ENCODE measurements around the gene VPS39.
"Not testable (repeated sequence)": the region's sequence is repeated elsewhere in the genome, so short reads cannot be mapped to it uniquely, and the experiment has no call there.

The VPS39 gene

GRCh38 chr15:42207674-42208579 lies at the start of gene VPS39:
VPS39 (minus strand) TSS chr15:42208304; CDS start chr15:42208153, 151 bp downstream.
- H3K9me3 ChIP-seq (ENCODE audit: low read length): no peaks in the 10 kb centered on the region
- H3K4me3 ChIP-seq (ENCODE audit: low read length): peak within 1 kb of the TSS; percentile 85
- H2AFZ ChIP-seq (ENCODE audit: low read depth, low read length): peak within 1 kb of the TSS; percentile 57
- H3K36me3 ChIP-seq (ENCODE audit: insufficient read depth, low read length): peaks cover 36% of the 10 kb centered on the region
- no peaks in the 10 kb centered on the region for H3K27me3 ChIP-seq (ENCODE audit: insufficient read depth, low read length)
- H3K4me1 ChIP-seq (ENCODE audit: insufficient read depth, low read length): peaks cover 12% of the 10 kb centered on the region

- no peaks in the 10 kb centered on the region for H3K27me3 ChIP-seq (ENCODE audit: insufficient read depth, low read length)
- H3K4me1 ChIP-seq (ENCODE audit: insufficient read depth, low read length): no peaks in the 10 kb centered on the region
- H2AFZ ChIP-seq (ENCODE audit: low read depth, low read length): no peak overlapping the region
- peaks cover 30% of the 10 kb centered on the region for H3K9me3 ChIP-seq (ENCODE audit: low read length)
- peaks cover 50% of the 10 kb centered on the region for H3K36me3 ChIP-seq (ENCODE audit: insufficient read depth, low read length)
- H3K4me3 ChIP-seq (ENCODE audit: low read length): no peak overlapping the region
These were observed 45.2 kb upstream of the VPS39 start for GRCh38 chr15:42253300-42253699.

- no peaks in the 10 kb centered on the region for H3K4me1 ChIP-seq (ENCODE audit: insufficient read depth, low read length)
- H3K9me3 ChIP-seq (ENCODE audit: low read length): no peaks in the 10 kb centered on the region
- peaks cover 58% of the 10 kb centered on the region for H3K36me3 ChIP-seq (ENCODE audit: insufficient read depth, low read length)
- H2AFZ ChIP-seq (ENCODE audit: low read depth, low read length): no peak overlapping the region
- no peaks in the 10 kb centered on the region for H3K27me3 ChIP-seq (ENCODE audit: insufficient read depth, low read length)
- no peak overlapping the region for H3K4me3 ChIP-seq (ENCODE audit: low read length)
These were observed 32.7 kb upstream of the VPS39 start for GRCh38 chr15:42240823-42241222.

GRCh38 chr15:42239528-42240182 lies 31.6 kb upstream of the VPS39 start:
- Histone ChIP-seq H3K27me3 (ENCODE audit: insufficient read depth, low read length) (no peaks in the 10 kb centered on the region), H3K4me1 (ENCODE audit: insufficient read depth, low read length) (no peaks in the 10 kb centered on the region), H3K36me3 (ENCODE audit: insufficient read depth, low read length) (peaks cover 65% of the 10 kb centered on the region), H2AFZ (ENCODE audit: low read depth, low read length) (no peak overlapping the region), H3K4me3 (ENCODE audit: low read length) (no peak overlapping the region), H3K9me3 (ENCODE audit: low read length) (no peaks in the 10 kb centered on the region)

GRCh38 chr15:42233107-42233506 lies 25.0 kb upstream of the VPS39 start:
- Histone ChIP-seq H2AFZ (ENCODE audit: low read depth, low read length) (no peak overlapping the region), H3K27me3 (ENCODE audit: insufficient read depth, low read length) (no peaks in the 10 kb centered on the region), H3K36me3 (ENCODE audit: insufficient read depth, low read length) (peaks cover 76% of the 10 kb centered on the region), H3K9me3 (ENCODE audit: low read length) (no peaks in the 10 kb centered on the region), H3K4me1 (ENCODE audit: insufficient read depth, low read length) (no peaks in the 10 kb centered on the region), H3K4me3 (ENCODE audit: low read length) (no peak overlapping the region)

- H2AFZ ChIP-seq (ENCODE audit: low read depth, low read length): no peak overlapping the region
- peaks cover 76% of the 10 kb centered on the region for H3K36me3 ChIP-seq (ENCODE audit: insufficient read depth, low read length)
- no peaks in the 10 kb centered on the region for H3K4me1 ChIP-seq (ENCODE audit: insufficient read depth, low read length)
- H3K9me3 ChIP-seq (ENCODE audit: low read length): no peaks in the 10 kb centered on the region
- H3K4me3 ChIP-seq (ENCODE audit: low read length): no peak overlapping the region
- no peaks in the 10 kb centered on the region for H3K27me3 ChIP-seq (ENCODE audit: insufficient read depth, low read length)
These were observed 24.5 kb upstream of the VPS39 start for GRCh38 chr15:42232606-42233005.

- H3K4me3 ChIP-seq (ENCODE audit: low read length): no peak overlapping the region
- no peaks in the 10 kb centered on the region for H3K4me1 ChIP-seq (ENCODE audit: insufficient read depth, low read length)
- H3K27me3 ChIP-seq (ENCODE audit: insufficient read depth, low read length): no peaks in the 10 kb centered on the region
- H3K9me3 ChIP-seq (ENCODE audit: low read length): no peaks in the 10 kb centered on the region
- peaks cover 75% of the 10 kb centered on the region for H3K36me3 ChIP-seq (ENCODE audit: insufficient read depth, low read length)
- no peak overlapping the region for H2AFZ ChIP-seq (ENCODE audit: low read depth, low read length)
These were observed 23.0 kb upstream of the VPS39 start for GRCh38 chr15:42231088-42231487.

- H3K4me1 ChIP-seq (ENCODE audit: insufficient read depth, low read length): not testable (repeated sequence)
- H3K36me3 ChIP-seq (ENCODE audit: insufficient read depth, low read length): peaks cover 85% of the 10 kb centered on the region
These were observed 20.9 kb upstream of the VPS39 start for GRCh38 chr15:42228981-42229380.

GRCh38 chr15:42228036-42228435 lies 19.9 kb upstream of the VPS39 start:
- no peak overlapping the region for H2AFZ ChIP-seq (ENCODE audit: low read depth, low read length)
- H3K36me3 ChIP-seq (ENCODE audit: insufficient read depth, low read length): peaks cover 85% of the 10 kb centered on the region
- H3K4me3 ChIP-seq (ENCODE audit: low read length): no peak overlapping the region
- H3K27me3 ChIP-seq (ENCODE audit: insufficient read depth, low read length): no peaks in the 10 kb centered on the region
- H3K9me3 ChIP-seq (ENCODE audit: low read length): no peaks in the 10 kb centered on the region
- H3K4me1 ChIP-seq (ENCODE audit: insufficient read depth, low read length): no peaks in the 10 kb centered on the region

More at GRCh38 chr15:42228981-42229380, 20.9 kb upstream of the VPS39 start:
- H3K4me3 ChIP-seq (ENCODE audit: low read length); H2AFZ ChIP-seq (ENCODE audit: low read depth, low read length); H3K27me3 ChIP-seq (ENCODE audit: insufficient read depth, low read length); H3K9me3 ChIP-seq (ENCODE audit: low read length): not testable (repeated sequence)

GRCh38 chr15:42226648-42227047 lies 18.5 kb upstream of the VPS39 start:
- Histone ChIP-seq H3K36me3 (ENCODE audit: insufficient read depth, low read length) (peaks cover 80% of the 10 kb centered on the region), H3K27me3 (ENCODE audit: insufficient read depth, low read length) (no peaks in the 10 kb centered on the region), H3K4me1 (ENCODE audit: insufficient read depth, low read length) (no peaks in the 10 kb centered on the region), H3K4me3 (ENCODE audit: low read length) (no peak overlapping the region), H2AFZ (ENCODE audit: low read depth, low read length) (no peak overlapping the region), H3K9me3 (ENCODE audit: low read length) (no peaks in the 10 kb centered on the region)

GRCh38 chr15:42220216-42220615 lies 12.1 kb upstream of the VPS39 start:
- Histone ChIP-seq H3K4me3 (ENCODE audit: low read length) (no peak overlapping the region), H3K36me3 (ENCODE audit: insufficient read depth, low read length) (peaks cover 72% of the 10 kb centered on the region), H3K4me1 (ENCODE audit: insufficient read depth, low read length) (no peaks in the 10 kb centered on the region), H3K9me3 (ENCODE audit: low read length) (no peaks in the 10 kb centered on the region), H3K27me3 (ENCODE audit: insufficient read depth, low read length) (no peaks in the 10 kb centered on the region), H2AFZ (ENCODE audit: low read depth, low read length) (no peak overlapping the region)

GRCh38 chr15:42218953-42219592 lies 11.0 kb upstream of the VPS39 start:
- H3K4me1 ChIP-seq (ENCODE audit: insufficient read depth, low read length): no peaks in the 10 kb centered on the region
- peaks cover 68% of the 10 kb centered on the region for H3K36me3 ChIP-seq (ENCODE audit: insufficient read depth, low read length)
- no peaks in the 10 kb centered on the region for H3K9me3 ChIP-seq (ENCODE audit: low read length)
- no peaks in the 10 kb centered on the region for H3K27me3 ChIP-seq (ENCODE audit: insufficient read depth, low read length)
- H2AFZ ChIP-seq (ENCODE audit: low read depth, low read length): no peak overlapping the region
- H3K4me3 ChIP-seq (ENCODE audit: low read length): no peak overlapping the region

GRCh38 chr15:42217568-42217967 lies 9.5 kb upstream of the VPS39 start:
- no peaks in the 10 kb centered on the region for H3K9me3 ChIP-seq (ENCODE audit: low read length)
- H3K27me3 ChIP-seq (ENCODE audit: insufficient read depth, low read length): no peaks in the 10 kb centered on the region
- peaks cover 66% of the 10 kb centered on the region for H3K36me3 ChIP-seq (ENCODE audit: insufficient read depth, low read length)
- H3K4me3 ChIP-seq (ENCODE audit: low read length): no peak overlapping the region
- no peak overlapping the region for H2AFZ ChIP-seq (ENCODE audit: low read depth, low read length)
- H3K4me1 ChIP-seq (ENCODE audit: insufficient read depth, low read length): no peaks in the 10 kb centered on the region

All from neuron (in vitro differentiated cells).